ENCODE measurements around the gene ZNF598. TPM values are rescaled to one million over a fixed set of nuclear protein-coding genes. Genes with fewer than 3 reads are reported as not detected.
A peak's percentile ranks its signal among the peaks of the same experiment; 100 is the strongest.

ZNF598 gene
- total RNA-seq, 1 experiment from 2014 or later, result 89.3 TPM

DNA sequence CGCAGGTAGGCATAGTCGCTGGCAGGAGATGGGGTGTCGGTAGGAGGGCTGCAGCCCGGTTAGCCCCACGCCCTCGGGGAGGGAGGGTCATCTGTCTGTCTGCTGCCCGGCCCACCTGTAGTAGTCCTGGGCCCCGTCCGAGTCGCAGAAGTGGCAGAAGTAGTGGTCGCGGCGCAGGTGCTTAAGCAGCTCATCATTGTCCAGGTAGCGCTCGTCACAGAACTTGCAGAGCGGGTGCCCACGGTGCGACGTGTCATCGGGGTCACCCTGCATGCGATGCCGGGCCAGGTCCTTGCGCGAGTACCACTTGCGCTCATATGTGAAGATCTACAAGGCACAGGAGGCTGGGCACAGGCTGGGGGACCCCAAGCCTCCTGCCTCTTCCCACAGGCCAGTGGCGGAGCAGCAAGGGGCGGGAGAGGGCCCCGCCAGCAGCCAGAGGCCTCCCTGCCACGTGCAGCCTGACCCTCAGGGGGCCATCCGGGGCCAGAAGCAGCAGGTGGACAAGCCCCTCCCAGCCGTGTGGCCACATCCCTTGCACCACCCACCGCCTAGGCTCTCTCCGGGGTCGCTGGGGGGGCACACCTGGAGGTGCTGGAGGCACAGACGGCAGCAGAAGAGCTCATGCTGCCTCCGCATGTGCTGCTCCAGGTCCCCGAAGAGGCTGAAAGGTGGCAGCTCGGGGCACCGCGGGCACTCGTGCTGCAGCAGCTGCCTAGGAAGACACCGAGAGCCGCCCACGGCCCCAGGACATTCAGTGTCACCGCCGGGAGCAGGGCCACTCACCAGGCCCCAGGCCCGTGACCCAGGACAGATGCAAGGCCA is 7.0 kb downstream of the ZNF598 start:
- in situ Hi-C loops (cut with HindIII; ENCODE audit: low pct_unique_long_range_greater_than_20kb, low sequenced_read_pairs), result no loop called here
- no peak for DNase-seq (ENCODE audit: low read depth)

DNA sequence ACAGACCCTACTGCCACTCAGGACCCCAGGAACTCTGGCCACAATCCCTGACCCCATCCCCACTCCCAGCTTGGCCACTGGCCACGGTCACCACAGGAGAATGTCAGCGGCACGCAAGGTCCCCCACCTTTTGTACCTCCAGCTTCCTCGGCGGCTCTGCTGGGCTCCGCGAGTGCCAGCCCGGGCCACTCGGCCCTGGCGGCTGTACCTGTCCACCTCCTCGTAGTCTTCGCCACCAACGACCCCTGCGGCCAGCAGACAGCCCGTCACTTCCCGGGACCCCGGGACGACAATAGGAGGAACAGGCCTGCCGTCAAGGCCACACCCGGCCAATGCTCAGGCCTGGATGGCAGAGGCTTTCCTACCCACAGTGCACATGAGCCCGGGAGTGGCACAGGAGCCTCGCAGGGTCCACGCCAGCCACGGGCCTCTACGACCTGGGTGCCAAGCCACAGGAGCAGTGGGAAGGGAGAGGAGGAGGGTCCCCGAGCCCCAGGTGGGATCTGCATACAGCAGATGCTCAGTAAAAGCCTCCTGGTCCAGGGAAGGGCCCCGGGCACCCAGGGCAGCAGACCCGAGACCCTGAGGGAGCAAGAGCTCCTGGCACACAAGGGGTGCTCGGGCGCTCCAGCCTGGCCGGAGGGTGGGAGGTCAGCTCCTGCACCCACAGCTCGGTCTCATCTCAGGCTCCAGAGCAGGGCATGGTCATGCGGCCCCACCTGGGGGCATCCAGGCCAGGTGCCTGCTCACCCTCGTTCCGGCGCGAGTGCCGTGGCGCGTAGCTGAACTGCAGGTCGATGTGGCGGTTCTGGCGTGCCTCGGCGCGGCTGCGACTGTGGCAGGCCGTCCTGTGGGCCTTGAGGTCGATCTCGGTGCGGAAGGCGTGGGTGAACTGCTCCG is 7.9 kb downstream of the ZNF598 start:
- in situ Hi-C loops (cut with HindIII; ENCODE audit: low pct_unique_long_range_greater_than_20kb, low sequenced_read_pairs), result no loop called here
- no peak for DNase-seq (ENCODE audit: low read depth)

GRCh38 chr16:2001035-2001434 is 8.6 kb downstream of the ZNF598 start:
- in situ Hi-C loops (cut with HindIII; ENCODE audit: low pct_unique_long_range_greater_than_20kb, low sequenced_read_pairs), result no loop called here
- no peak for DNase-seq (ENCODE audit: low read depth)

GRCh38 chr16:1999866-2000514 is 9.6 kb downstream of the ZNF598 start:
- DNase-seq (ENCODE audit: low read depth), result no peak
- in situ Hi-C loops (cut with HindIII; ENCODE audit: low pct_unique_long_range_greater_than_20kb, low sequenced_read_pairs), result no loop called here

DNA sequence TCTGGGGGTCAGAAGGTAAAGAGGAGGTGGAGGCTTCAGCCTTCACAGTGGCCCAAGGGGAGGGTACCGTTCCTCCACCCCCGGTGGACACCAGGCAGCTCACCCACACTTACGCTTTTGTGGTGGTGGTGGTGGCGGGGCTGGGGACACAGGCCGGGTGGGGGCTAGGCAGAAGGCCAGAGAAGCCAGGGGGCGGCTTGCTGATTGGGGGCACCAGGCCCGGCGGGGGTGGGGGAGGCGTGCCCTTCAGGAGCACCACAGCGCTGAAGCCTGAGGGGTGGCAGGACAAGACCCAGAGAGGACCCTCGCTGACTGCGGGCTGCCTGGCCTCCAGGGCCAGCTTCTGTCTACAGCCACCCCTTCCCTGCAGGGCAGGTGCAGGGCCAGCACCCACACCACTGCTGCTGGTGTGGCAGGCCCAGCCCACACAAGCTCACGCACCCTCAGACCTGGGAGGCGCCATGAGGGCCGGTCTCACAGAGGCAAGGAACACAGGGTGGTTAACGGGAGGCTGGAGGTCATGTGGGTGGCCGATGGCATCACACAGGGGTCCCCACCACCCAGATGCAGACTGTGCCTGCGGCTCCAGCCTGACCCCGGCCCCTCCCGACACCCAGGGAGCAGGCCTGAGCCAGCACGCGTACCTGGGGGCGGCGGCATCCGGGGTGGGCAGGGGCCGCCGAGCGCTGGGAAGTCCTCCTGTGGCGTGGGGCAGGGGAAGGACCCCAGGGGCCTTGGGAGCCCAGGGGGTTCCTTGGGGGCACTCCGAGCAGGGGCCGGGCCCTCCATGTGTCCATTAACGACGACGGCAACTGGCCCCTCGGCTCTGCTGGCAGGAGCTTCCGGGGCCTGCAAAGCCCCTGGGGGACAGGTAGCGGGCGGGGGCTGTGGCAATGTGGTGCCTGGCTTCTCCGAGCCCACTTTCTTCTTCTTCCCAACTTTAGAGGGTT is 10.5 kb downstream of the ZNF598 start:
- in situ Hi-C loops (cut with HindIII; ENCODE audit: low pct_unique_long_range_greater_than_20kb, low sequenced_read_pairs), result no loop called here

GRCh38 chr16:1998360-1998835 is 11.2 kb downstream of the ZNF598 start:
- in situ Hi-C loops (cut with HindIII; ENCODE audit: low pct_unique_long_range_greater_than_20kb, low sequenced_read_pairs), result no loop called here
- no peak for DNase-seq (ENCODE audit: low read depth)

More for the DNA sequence above, 10.5 kb downstream of the ZNF598 start:
- no peak for DNase-seq (ENCODE audit: low read depth)

DNA sequence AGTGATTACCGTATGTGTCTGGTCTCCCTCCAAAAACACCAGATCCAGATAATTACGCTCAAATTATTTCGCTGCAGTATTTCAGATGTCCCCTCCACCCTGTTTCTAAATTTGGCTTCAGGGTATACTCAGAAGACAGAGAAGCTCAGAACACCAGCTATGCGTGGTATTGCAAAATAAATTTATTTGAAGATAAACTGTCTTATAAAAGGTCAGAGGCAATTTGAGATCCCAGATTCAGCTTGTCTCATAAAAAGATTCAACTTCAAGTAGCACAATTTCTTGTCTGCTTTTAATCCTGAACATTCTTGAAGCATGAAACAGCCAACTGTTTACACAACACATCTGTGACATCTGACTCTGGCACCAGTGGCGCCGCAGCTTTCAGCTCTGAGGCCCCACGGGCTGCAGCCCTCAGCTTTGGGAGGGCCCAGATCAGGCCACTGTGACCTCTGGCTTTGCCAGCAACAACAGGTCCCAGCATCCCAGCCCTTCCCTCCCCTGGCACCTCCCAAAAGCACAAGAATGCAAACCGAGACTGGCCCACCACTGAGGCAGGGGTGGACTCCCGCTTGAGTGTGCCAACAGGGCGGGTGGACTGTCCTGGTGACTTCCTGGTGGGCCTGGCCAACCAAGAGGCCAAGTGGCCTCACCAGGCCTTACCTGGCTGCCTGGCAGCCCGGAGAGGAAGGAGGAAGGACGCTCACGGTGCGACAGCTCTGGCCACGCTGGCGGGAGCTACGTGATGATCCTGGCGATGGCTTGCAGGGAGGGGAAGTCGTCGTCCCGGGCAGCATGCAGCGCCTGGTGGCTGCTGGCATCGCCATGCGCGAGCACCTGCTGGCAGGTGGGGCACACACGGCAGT is 11.9 kb downstream of the ZNF598 start:
- peak; percentile 59 for DNase-seq (ENCODE audit: low read depth)
- in situ Hi-C loops (cut with HindIII; ENCODE audit: low pct_unique_long_range_greater_than_20kb, low sequenced_read_pairs), result no loop called here

DNA sequence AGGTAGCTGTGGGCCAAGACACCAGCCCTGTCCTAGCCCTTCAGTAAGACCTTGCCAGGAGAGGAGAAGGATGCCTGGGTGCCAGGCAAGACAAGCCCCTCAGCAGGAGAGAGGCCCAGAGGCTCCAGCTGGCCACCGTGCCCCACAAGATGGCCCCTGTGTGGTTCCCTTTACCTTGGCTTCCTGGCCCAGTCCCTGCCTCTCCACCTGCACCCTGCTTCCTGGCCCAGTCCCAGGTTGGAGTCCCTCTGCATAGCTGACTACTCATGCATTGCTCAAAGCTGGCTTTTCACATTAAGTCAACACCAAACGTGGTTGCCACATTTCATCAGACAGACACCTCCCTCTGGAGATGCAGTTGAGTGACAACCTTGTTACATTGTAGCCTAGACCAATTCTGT is 15.9 kb downstream of the ZNF598 start:
- DNase-seq (ENCODE audit: low read depth), result peak; percentile 82
- in situ Hi-C loops (cut with HindIII; ENCODE audit: low pct_unique_long_range_greater_than_20kb, low sequenced_read_pairs), result no loop called here

GRCh38 chr16:1992704-1993317 is 16.8 kb downstream of the ZNF598 start:
- in situ Hi-C loops (cut with HindIII; ENCODE audit: low pct_unique_long_range_greater_than_20kb, low sequenced_read_pairs), result no loop called here
- DNase-seq (ENCODE audit: low read depth), result no peak

GRCh38 chr16:1991948-1992703 is 17.5 kb downstream of the ZNF598 start:
- in situ Hi-C loops (cut with HindIII; ENCODE audit: low pct_unique_long_range_greater_than_20kb, low sequenced_read_pairs), result no loop called here
- DNase-seq (ENCODE audit: low read depth), result peak; percentile 78

GRCh38 chr16:1991588-1991947 is 18.1 kb downstream of the ZNF598 start:
- in situ Hi-C loops (cut with HindIII; ENCODE audit: low pct_unique_long_range_greater_than_20kb, low sequenced_read_pairs), result no loop called here
- no peak for DNase-seq (ENCODE audit: low read depth)

DNA sequence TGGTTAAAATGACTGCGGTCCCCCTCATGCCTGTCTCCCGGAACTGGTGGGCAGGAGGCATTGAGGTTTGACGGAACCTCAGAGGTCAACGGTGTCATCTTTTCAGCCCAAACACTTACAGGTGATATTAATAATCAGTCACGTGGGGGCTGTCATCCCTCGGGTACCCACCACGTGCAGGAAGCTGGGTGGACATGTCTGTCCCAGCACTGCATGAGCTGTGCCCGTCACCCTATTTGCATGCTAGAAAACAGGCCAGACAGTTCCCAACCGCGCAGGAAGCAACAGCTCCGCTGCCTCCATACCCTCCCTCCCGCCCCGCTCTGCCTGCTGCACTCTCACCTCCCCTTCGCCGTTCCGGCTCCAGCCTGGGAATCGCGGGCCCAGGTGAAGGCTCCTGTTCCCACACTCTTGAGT is 18.5 kb downstream of the ZNF598 start:
- in situ Hi-C loops (cut with HindIII; ENCODE audit: low pct_unique_long_range_greater_than_20kb, low sequenced_read_pairs), result no loop called here
- DNase-seq (ENCODE audit: low read depth), result no peak

- in situ Hi-C loops (cut with HindIII; ENCODE audit: low pct_unique_long_range_greater_than_20kb, low sequenced_read_pairs), result no loop called here
- DNase-seq (ENCODE audit: low read depth), result peak; percentile 45
Measured at GRCh38 chr16:1990351-1991134, 19.1 kb downstream of the ZNF598 start.

GRCh38 chr16:1990101-1990350 is 19.6 kb downstream of the ZNF598 start:
- in situ Hi-C loops (cut with HindIII; ENCODE audit: low pct_unique_long_range_greater_than_20kb, low sequenced_read_pairs), result no loop called here
- DNase-seq (ENCODE audit: low read depth), result no peak
